PC-3 (cell line): ENCODE results near the gene RNF212B. TPM values are rescaled to one million over a fixed set of nuclear protein-coding genes. Genes with fewer than 3 reads are reported as not detected.

ENCODE experiments used
- ATAC-seq: fragments of 200-7000 bp; cut with Tn5 transposase; 2 replicates; pipeline ENCODE4 v1.9.1; 2020; ENCODE audit warnings: mild to moderate bottlenecking, moderate library complexity
- BruUV-seq: library from RNA; stranded (reverse); fragments of 400-500 nt; replicated peaks from 2 replicates; lab custom pipeline; 2021; lab: Mats Ljungman, UMichigan
- CTCF ChIA-PET: fragments of 300-600 bp; sonication (Branson Sonifier 250); formaldehyde crosslinking; loops from one replicate; lab custom pipeline; 2022; ENCODE audit warnings: antibody characterized with exemption; lab: Charles Lee
- POLR2A ChIA-PET: fragments of 300-600 bp; sonication (Branson Sonifier 250); formaldehyde crosslinking; loops from one replicate; lab custom pipeline; 2022; ENCODE audit warnings: antibody characterized with exemption; ENCODE audit not compliant: unreplicated experiment; lab: Charles Lee
- DNase-seq: peaks from one replicate; pipeline ENCODE4 v3.0.0-alpha.2; 2015
- H2AFZ ChIP-seq: fragments of 300-600 bp; sonication (generic); 2 replicates; pipeline ENCODE4 v1.6.0; 2016; ENCODE audit warnings: antibody characterized with exemption, low read length
- H3F3A ChIP-seq: fragments of 300-600 bp; sonication (generic); one replicate; pipeline ENCODE4 v1.6.0; 2017; ENCODE audit warnings: antibody characterized with exemption, low read length, control low read depth, mild to moderate bottlenecking; ENCODE audit not compliant: unreplicated experiment
- H3K27ac ChIP-seq: fragments of 300-600 bp; sonication (generic); 2 replicates; pipeline ENCODE4 v1.5.1; 2016; ENCODE audit warnings: mild to moderate bottlenecking, low read length
- H3K27me3 ChIP-seq: fragments of 300-600 bp; sonication (generic); 2 replicates; pipeline ENCODE4 v1.6.1; 2016; ENCODE audit warnings: low read length, mixed read lengths
- H3K36me3 ChIP-seq: fragments of 300-600 bp; sonication (generic); 2 replicates; pipeline ENCODE4 v1.6.1; 2016; ENCODE audit warnings: low read depth, mixed run types, low read length, mixed read lengths
- H3K4me1 ChIP-seq: fragments of 300-600 bp; sonication (generic); 2 replicates; pipeline ENCODE4 v1.5.1; 2016; ENCODE audit warnings: low read length; ENCODE audit not compliant: insufficient read depth
- H3K4me2 ChIP-seq: fragments of 300-600 bp; sonication (generic); 2 replicates; pipeline ENCODE4 v1.6.0; 2016; ENCODE audit warnings: low read length
- H3K4me3 ChIP-seq: fragments of 300-600 bp; sonication (generic); 2 replicates; pipeline ENCODE4 v1.5.1; 2016; ENCODE audit warnings: mild to moderate bottlenecking, low read length, mixed read lengths
- H3K79me2 ChIP-seq: fragments of 300-600 bp; sonication (generic); 2 replicates; pipeline ENCODE4 v1.6.1; 2017; ENCODE audit warnings: low read length, mixed read lengths
- H3K9ac ChIP-seq: fragments of 300-600 bp; sonication (generic); 2 replicates; pipeline ENCODE4 v1.6.0; 2016; ENCODE audit warnings: mild to moderate bottlenecking, low read length
- H3K9me2 ChIP-seq: fragments of 300-600 bp; sonication (generic); replicated peaks from 2 replicates; pipeline ENCODE4 v1.6.1; 2016; ENCODE audit warnings: mixed run types, low read length, mixed read lengths
- H3K9me3 ChIP-seq: fragments of 300-600 bp; sonication (generic); 2 replicates; pipeline ENCODE4 v1.6.1; 2016; ENCODE audit warnings: low read length, mixed read lengths
- H4K20me1 ChIP-seq: fragments of 300-600 bp; sonication (generic); 2 replicates; pipeline ENCODE4 v1.6.1; 2016; ENCODE audit warnings: low read length, mixed read lengths
- CTCF ChIP-seq: fragments of 300-600 bp; sonication (generic); conservative IDR thresholded peaks from 2 replicates; pipeline ENCODE4 v1.5.1; 2017; ENCODE audit warnings: antibody characterized with exemption, low read depth, mild to moderate bottlenecking, low read length
- EZH2 ChIP-seq: fragments of 300-600 bp; sonication (generic); IDR thresholded peaks from one replicate; pipeline ENCODE4 v1.6.1; 2017; ENCODE audit warnings: antibody characterized with exemption, mild to moderate bottlenecking, low read length; ENCODE audit not compliant: unreplicated experiment
- EZH2phosphoT487 ChIP-seq: fragments of 300-600 bp; sonication (generic); IDR thresholded peaks from 2 replicates; pipeline ENCODE4 v1.6.1; 2018; ENCODE audit warnings: mild to moderate bottlenecking, antibody characterized with exemption, low read length, borderline replicate concordance
- intact Hi-C: fragments of 100-400 bp; cut with micrococcal nuclease; formaldehyde crosslinking; loops from 2 replicates; pipeline ENCODE4 v1.9.0; 2023
- total RNA-seq: library from RNA; depleted of rRNA; stranded (reverse); fragments of >200 nt; gene quantifications from 2 replicates; pipeline ENCODE4 v1.2.3, GENCODE V29; 2014

Gene RNF212B
- total RNA-seq, 1 experiment from 2014 or later = not detected

DNA sequence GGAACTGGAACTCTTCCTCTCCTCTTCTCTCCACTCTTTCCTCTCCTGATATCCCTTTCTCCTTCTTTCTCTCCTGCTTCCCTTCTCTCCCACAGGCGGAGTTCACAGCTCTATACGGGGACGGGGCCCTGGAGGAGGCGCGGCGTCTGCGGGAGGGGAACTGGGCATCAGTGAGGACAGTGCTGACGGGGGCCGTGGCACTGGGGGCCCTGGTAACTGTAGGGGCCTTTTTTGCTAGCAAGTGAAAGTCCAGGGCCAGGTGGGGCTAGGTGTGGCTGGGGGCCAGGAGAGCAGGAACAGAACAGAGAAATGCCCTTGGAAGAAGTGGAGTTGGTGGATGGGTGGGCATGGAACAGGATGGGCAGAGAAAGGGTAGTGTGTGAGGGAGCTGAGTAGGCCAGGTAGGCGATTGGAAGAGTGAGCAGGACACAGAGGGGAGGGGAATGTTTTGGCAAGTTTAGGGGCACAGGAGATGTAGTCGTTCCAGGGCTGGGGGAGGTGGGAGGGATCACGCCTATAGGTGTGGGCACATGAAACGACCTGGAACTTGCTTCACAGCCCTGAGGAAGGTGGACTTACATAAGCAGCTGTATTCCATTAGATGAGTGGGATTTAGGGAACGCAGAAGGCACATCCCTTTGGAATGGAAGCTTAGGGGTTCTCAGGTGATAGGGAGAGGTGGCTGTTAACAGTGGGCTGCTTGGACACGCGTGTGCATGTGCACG is 71.1 kb downstream of the RNF212B start:
- POLR2A ChIA-PET = no interaction called here
- Histone ChIP-seq H3K9me2 (no peaks in the 10 kb centered on the region), H3K4me2 (peak overlapping the region; percentile 88), H3K4me3 (peak overlapping the region; percentile 86; the same call in 1 of the 2 replicates), H3F3A (no peaks in the 10 kb centered on the region), H3K4me1 (peaks cover 24% of the 10 kb centered on the region), H3K9me3 (no peaks in the 10 kb centered on the region), H3K36me3 (peaks cover 10% of the 10 kb centered on the region; the same call in 1 of the 2 replicates), H3K9ac (no peak overlapping the region), H3K27ac (no peak overlapping the region), H4K20me1 (no peaks in the 10 kb centered on the region), H3K79me2 (peaks cover 47% of the 10 kb centered on the region), H2AFZ (no peak overlapping the region), H3K27me3 (no peaks in the 10 kb centered on the region)
- intact Hi-C loops = loop anchor here (5.0 to 10.0 kb wide), 3 partner anchors 158 to 544 kb away; partner anchors contain the start of genes NGDN and OXA1L
- BruUV-seq = no TSS peak
- no peak for TF ChIP-seq CTCF
- no peak for TF ChIP-seq EZH2phosphoT487
- no peak for TF ChIP-seq EZH2
- CTCF ChIA-PET = interaction anchor here (0.6 kb wide), 1 partner anchor 10 kb away, joined by 3 read pairs; no protein-coding TSS in a partner anchor
- ATAC-seq (no peak), DNase-seq (no peak)

- ATAC-seq (no peak), DNase-seq (no peak)
- Histone ChIP-seq H4K20me1 (no peaks in the 10 kb centered on the region), H3K4me1 (peaks cover 24% of the 10 kb centered on the region), H3K9ac (no peak overlapping the region), H3K4me2 (no peak overlapping the region), H3F3A (no peaks in the 10 kb centered on the region), H3K79me2 (peaks cover 47% of the 10 kb centered on the region), H3K27me3 (no peaks in the 10 kb centered on the region), H3K4me3 (no peak overlapping the region), H3K9me3 (no peaks in the 10 kb centered on the region), H3K9me2 (no peaks in the 10 kb centered on the region), H2AFZ (no peak overlapping the region), H3K36me3 (peaks cover 10% of the 10 kb centered on the region; the same call in 1 of the 2 replicates), H3K27ac (no peak overlapping the region)
- TF ChIP-seq EZH2phosphoT487 (no peak), CTCF (no peak)
- no TSS peak for BruUV-seq
- intact Hi-C loops = no loop called here
- ChIA-PET CTCF (no interaction called here), POLR2A (no interaction called here)
These were observed 72.8 kb downstream of the RNF212B start for GRCh38 chr14:23310546-23310945.

- Histone ChIP-seq H3K4me2 (no peak overlapping the region), H3K4me1 (peaks cover 8% of the 10 kb centered on the region), H3K9me2 (no peaks in the 10 kb centered on the region), H3K27ac (no peak overlapping the region), H4K20me1 (no peaks in the 10 kb centered on the region), H3K27me3 (no peaks in the 10 kb centered on the region), H3K36me3 (peaks cover 12% of the 10 kb centered on the region), H2AFZ (no peak overlapping the region), H3K79me2 (0 out of 2 replicates have a peak, but pooled peaks cover under 1% of the 10 kb centered on the region), H3F3A (no peaks in the 10 kb centered on the region), H3K9me3 (no peaks in the 10 kb centered on the region), H3K4me3 (no peak overlapping the region), H3K9ac (no peak overlapping the region)
- no TSS peak for BruUV-seq
- no peak for ATAC-seq
- ChIA-PET POLR2A (no interaction called here), CTCF (no interaction called here)
- no peak for TF ChIP-seq EZH2phosphoT487
- TF ChIP-seq EZH2 = no peak
- TF ChIP-seq CTCF = no peak
- DNase-seq = no peak
- intact Hi-C loops = no loop called here
These were observed 78.6 kb downstream of the RNF212B start for GRCh38 chr14:23316300-23316699.
